Parathyroid adenoma (tissue), 2 donors: Measurements from ENCODE around the gene PBX1.
A peak's percentile ranks its signal among the peaks of the same experiment; 100 is the strongest.

ENCODE experiments used
- H2AFZ ChIP-seq: fragments of 300-600 bp; sonication (generic); one replicate; pipeline ENCODE4 v1.7.0; 2017; ENCODE audit warnings: antibody characterized with exemption, mild to moderate bottlenecking
- H3K27ac ChIP-seq: fragments of 300-600 bp; sonication (generic); one replicate; pipeline ENCODE4 v1.7.0; 2017
- H3K27me3 ChIP-seq: fragments of 300-600 bp; sonication (generic); one replicate; pipeline ENCODE4 v1.7.0; 2017; ENCODE audit warnings: low read length; ENCODE audit not compliant: control insufficient read depth, insufficient read depth
- H3K36me3 ChIP-seq: fragments of 300-600 bp; sonication (generic); one replicate; pipeline ENCODE4 v1.7.0; 2017; ENCODE audit warnings: low read length; ENCODE audit not compliant: control insufficient read depth, insufficient read depth
- H3K4me1 ChIP-seq: fragments of 300-600 bp; sonication (generic); one replicate; pipeline ENCODE4 v1.7.0; 2017; ENCODE audit warnings: control low read depth
- H3K4me2 ChIP-seq: fragments of 300-600 bp; sonication (generic); one replicate; pipeline ENCODE4 v1.7.0; 2017; ENCODE audit warnings: low read length
- H3K4me3 ChIP-seq: fragments of 300-600 bp; sonication (generic); one replicate; pipeline ENCODE4 v1.7.0; 2017; ENCODE audit warnings: low read depth, low read length
- H3K79me2 ChIP-seq: fragments of 300-600 bp; sonication (generic); one replicate; pipeline ENCODE4 v1.7.0; 2017; ENCODE audit warnings: control low read depth
- H3K9ac ChIP-seq: fragments of 300-600 bp; sonication (generic); one replicate; pipeline ENCODE4 v1.7.0; 2017; ENCODE audit warnings: mild to moderate bottlenecking
- H3K9me3 ChIP-seq: fragments of 300-600 bp; sonication (generic); one replicate; pipeline ENCODE4 v1.7.0; 2017; ENCODE audit warnings: low read length; ENCODE audit not compliant: control insufficient read depth
- CTCF ChIP-seq: fragments of 300-600 bp; sonication (generic); IDR thresholded peaks from one replicate; pipeline ENCODE4 v1.7.0; 2017; ENCODE audit warnings: antibody characterized with exemption, mild to moderate bottlenecking
- donor health status: primary hyperparathyroidism.

The PBX1 gene

DNA sequence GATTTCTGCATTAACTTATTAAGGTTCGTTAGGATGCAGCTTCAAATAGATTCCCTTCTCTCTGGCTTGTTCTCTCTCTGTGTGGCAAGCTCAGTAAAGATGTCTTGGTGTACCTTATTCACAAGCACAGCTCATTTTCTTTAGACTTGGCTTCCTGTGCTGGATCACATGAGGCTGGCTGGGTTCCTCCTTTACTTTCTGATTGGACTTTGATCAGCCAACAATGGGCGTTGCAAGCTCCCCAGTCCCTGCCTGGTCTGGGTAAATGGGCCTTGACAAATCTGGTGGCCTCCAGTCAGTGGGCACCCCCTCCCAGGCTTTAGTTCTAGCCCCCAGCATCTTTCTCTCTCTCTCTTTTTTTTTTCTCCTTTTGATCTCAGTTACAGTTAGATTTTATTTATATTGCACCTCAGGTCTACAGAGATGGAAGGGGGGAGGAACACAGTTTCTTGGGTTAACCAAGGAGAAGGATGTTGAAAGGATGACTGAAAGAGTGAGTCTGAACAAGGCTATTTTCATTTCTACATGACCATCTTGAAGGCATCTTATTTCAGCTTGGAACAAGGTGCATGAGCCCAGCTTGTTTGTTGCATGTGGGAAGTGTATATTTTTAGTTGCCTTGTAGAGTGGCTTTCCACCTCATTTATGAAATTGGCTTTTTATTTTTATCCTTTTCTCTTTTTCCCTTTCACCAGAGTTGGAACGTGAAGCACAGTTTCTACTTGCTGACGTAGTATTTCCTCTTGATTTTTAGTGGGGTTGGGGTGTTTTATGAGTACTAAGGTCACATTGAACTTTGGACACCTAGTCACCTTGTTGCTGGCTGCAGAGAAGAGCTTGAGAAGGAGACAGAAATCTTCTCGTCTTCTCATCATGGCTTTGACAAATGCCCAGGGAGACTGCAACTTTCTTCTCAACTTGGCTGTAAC, 77.1 kb downstream of the PBX1 start:
- Histone ChIP-seq H3K79me2 (peaks cover 3% of the 10 kb centered on the region), H2AFZ (no peak overlapping the region), H3K4me2 (no peak overlapping the region), H3K4me3 (no peak overlapping the region), H3K4me1 (peaks cover 10% of the 10 kb centered on the region), H3K9me3 (no peaks in the 10 kb centered on the region), H3K36me3 (no peaks in the 10 kb centered on the region), H3K27ac (no peak overlapping the region), H3K9ac (no peak overlapping the region), H3K27me3 (no peaks in the 10 kb centered on the region)
- no peak for TF ChIP-seq CTCF

GRCh38 chr1:164636757-164637156, 77.8 kb downstream of the PBX1 start:
- H2AFZ ChIP-seq: no peak overlapping the region
- no peaks in the 10 kb centered on the region for H3K27me3 ChIP-seq
- TF ChIP-seq CTCF: no peak
- peaks cover 6% of the 10 kb centered on the region for H3K79me2 ChIP-seq
- peak overlapping the region; percentile 67 for H3K27ac ChIP-seq
- H3K4me1 ChIP-seq: peaks cover 14% of the 10 kb centered on the region
- H3K9ac ChIP-seq: no peak overlapping the region
- H3K4me3 ChIP-seq: no peak overlapping the region
- H3K9me3 ChIP-seq: no peaks in the 10 kb centered on the region
- no peak overlapping the region for H3K4me2 ChIP-seq
- H3K36me3 ChIP-seq: no peaks in the 10 kb centered on the region

DNA sequence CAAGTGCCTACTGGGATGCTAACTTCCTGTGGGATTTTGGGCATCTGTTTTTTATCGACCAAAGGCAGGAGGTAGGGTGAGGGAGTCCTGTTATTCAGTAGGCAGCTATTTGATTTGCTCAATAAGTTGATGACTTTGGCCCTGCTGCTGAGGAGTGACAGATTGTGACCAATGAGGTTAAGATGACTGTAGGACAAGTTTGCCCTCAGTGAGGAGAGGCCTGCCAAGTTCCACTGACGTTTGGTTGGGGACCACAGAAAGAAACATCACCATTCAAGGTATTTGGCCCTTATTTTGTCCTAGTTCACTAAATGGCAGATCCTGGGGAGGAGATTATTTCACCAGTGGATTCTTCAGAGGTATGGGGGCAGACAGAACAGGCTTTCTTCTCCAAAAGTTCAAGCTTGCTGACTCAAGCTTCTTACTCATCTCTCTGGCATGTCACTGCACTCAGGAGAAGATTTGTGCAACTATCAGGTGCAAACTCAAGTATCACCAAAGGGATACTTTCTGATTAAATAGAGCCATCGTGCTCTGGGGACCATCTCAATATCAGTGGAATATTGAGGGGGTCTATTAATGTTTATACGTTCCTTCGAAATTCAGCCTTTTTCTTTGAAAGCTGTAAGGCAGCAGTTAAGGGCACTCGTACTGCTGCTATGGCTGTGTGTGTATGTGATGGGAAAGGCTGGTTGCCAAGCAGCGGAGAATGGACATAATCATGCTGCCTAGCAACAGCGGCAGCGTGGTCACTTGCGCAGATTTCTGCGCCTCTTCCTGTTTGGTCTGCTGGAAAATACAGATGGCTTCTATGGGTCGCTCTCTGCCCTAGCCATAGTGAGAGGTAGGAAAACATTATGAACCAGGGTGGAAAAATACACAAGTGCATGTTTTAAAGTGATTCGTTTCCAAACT, 78.7 kb downstream of the PBX1 start:
- H3K4me1 ChIP-seq: peaks cover 14% of the 10 kb centered on the region

GRCh38 chr1:164638492-164639202, 79.7 kb downstream of the PBX1 start:
- Histone ChIP-seq H3K4me3 (no peak overlapping the region), H3K27ac (peak overlapping the region; percentile 67), H3K4me1 (peaks cover 14% of the 10 kb centered on the region), H3K27me3 (no peaks in the 10 kb centered on the region), H3K79me2 (peaks cover 11% of the 10 kb centered on the region), H2AFZ (no peak overlapping the region), H3K9me3 (no peaks in the 10 kb centered on the region), H3K4me2 (no peak overlapping the region), H3K36me3 (no peaks in the 10 kb centered on the region), H3K9ac (no peak overlapping the region)
- no peak for TF ChIP-seq CTCF

More for the DNA sequence above, 78.7 kb downstream of the PBX1 start:
- H3K9ac ChIP-seq: no peak overlapping the region
- H3K9me3 ChIP-seq: no peaks in the 10 kb centered on the region
- H3K27me3 ChIP-seq: no peaks in the 10 kb centered on the region
- H3K36me3 ChIP-seq: no peaks in the 10 kb centered on the region
- H3K27ac ChIP-seq: peak overlapping the region; percentile 67
- no peak overlapping the region for H2AFZ ChIP-seq
- no peak for TF ChIP-seq CTCF
- H3K4me3 ChIP-seq: no peak overlapping the region
- H3K79me2 ChIP-seq: peaks cover 8% of the 10 kb centered on the region
- H3K4me2 ChIP-seq: no peak overlapping the region
